ENCODE data around the gene HMCN1.

The HMCN1 gene

GRCh38 chr1:185974367-185975170 lies 240.4 kb downstream of the HMCN1 start:
- no peaks in the 10 kb centered on the region for H3K27me3 ChIP-seq (ENCODE audit: control insufficient read depth, low read length)

DNA sequence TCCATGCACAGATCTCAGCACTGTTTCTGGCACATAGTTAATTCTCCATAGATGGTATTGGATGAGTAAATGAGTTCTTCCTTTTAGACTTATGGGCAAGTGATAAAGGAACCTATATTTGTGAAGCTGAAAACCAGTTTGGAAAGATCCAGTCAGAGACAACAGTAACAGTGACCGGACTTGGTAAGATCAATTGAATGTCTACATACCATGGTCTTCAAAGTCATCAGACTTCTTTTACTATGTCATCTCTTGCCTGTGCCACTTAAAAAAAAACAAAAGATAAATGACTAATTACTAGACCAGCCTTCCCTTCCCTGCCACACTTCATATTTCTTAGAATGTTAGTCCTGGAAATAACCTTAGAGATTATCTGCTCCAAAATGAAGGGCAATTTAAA lies 246.7 kb downstream of the HMCN1 start:
- Histone ChIP-seq H3K79me2 (ENCODE audit: control insufficient read depth, low read length) (no peaks in the 10 kb centered on the region), H3K36me3 (ENCODE audit: control insufficient read depth, low read length) (no peaks in the 10 kb centered on the region), H3K9me3 (ENCODE audit: control insufficient read depth, insufficient read depth, low read length) (no peaks in the 10 kb centered on the region), H3K27ac (ENCODE audit: low read depth, low read length) (no peak overlapping the region), H3K4me3 (ENCODE audit: low read length) (no peak overlapping the region), H3K4me2 (ENCODE audit: low read length) (no peak overlapping the region), H3K27me3 (ENCODE audit: control insufficient read depth, low read length) (no peaks in the 10 kb centered on the region), H3K9me2 (replicated peaks; ENCODE audit: control insufficient read depth, low read length) (no peaks in the 10 kb centered on the region), H3F3A (ENCODE audit: control insufficient read depth, insufficient read depth) (no peaks in the 10 kb centered on the region), H3K4me1 (ENCODE audit: control insufficient read depth, low read length) (no peaks in the 10 kb centered on the region), H4K20me1 (ENCODE audit: control insufficient read depth, insufficient read depth, low read depth, low read length) (no peaks in the 10 kb centered on the region)
- no peak for TF ChIP-seq CTCF (IDR thresholded peaks at IDR 0.05; ENCODE audit: low read depth, low read length, poor library complexity, severe bottlenecking)
- TF ChIP-seq EZH2phosphoT487 (IDR thresholded peaks at IDR 0.05; ENCODE audit: borderline replicate concordance, low read length) = no peak

More at GRCh38 chr1:185974367-185975170, 240.4 kb downstream of the HMCN1 start:
- Histone ChIP-seq H3K9me3 (ENCODE audit: control insufficient read depth, insufficient read depth, low read length) (no peaks in the 10 kb centered on the region), H3K79me2 (ENCODE audit: control insufficient read depth, low read length) (no peaks in the 10 kb centered on the region), H3K27ac (ENCODE audit: low read depth, low read length) (no peak overlapping the region), H3K4me1 (ENCODE audit: control insufficient read depth, low read length) (no peaks in the 10 kb centered on the region), H4K20me1 (ENCODE audit: control insufficient read depth, insufficient read depth, low read depth, low read length) (no peaks in the 10 kb centered on the region), H3K4me3 (ENCODE audit: low read length) (no peak overlapping the region), H3K9me2 (replicated peaks; ENCODE audit: control insufficient read depth, low read length) (no peaks in the 10 kb centered on the region), H3F3A (ENCODE audit: control insufficient read depth, insufficient read depth) (no peaks in the 10 kb centered on the region), H3K4me2 (ENCODE audit: low read length) (no peak overlapping the region), H3K36me3 (ENCODE audit: control insufficient read depth, low read length) (no peaks in the 10 kb centered on the region)
- TF ChIP-seq EZH2phosphoT487 (IDR thresholded peaks at IDR 0.05; ENCODE audit: borderline replicate concordance, low read length) = no peak
- TF ChIP-seq CTCF (IDR thresholded peaks at IDR 0.05; ENCODE audit: low read depth, low read length, poor library complexity, severe bottlenecking) = no peak

GRCh38 chr1:185984113-185984836 lies 250.1 kb downstream of the HMCN1 start:
- Histone ChIP-seq H3K4me3 (ENCODE audit: low read length) (no peak overlapping the region), H3K4me2 (ENCODE audit: low read length) (no peak overlapping the region), H3K4me1 (ENCODE audit: control insufficient read depth, low read length) (no peaks in the 10 kb centered on the region), H3K27ac (ENCODE audit: low read depth, low read length) (no peak overlapping the region), H3K9me3 (ENCODE audit: control insufficient read depth, insufficient read depth, low read length) (no peaks in the 10 kb centered on the region), H3F3A (ENCODE audit: control insufficient read depth, insufficient read depth) (no peaks in the 10 kb centered on the region), H3K9me2 (replicated peaks; ENCODE audit: control insufficient read depth, low read length) (no peaks in the 10 kb centered on the region), H3K27me3 (ENCODE audit: control insufficient read depth, low read length) (no peaks in the 10 kb centered on the region), H3K79me2 (ENCODE audit: control insufficient read depth, low read length) (no peaks in the 10 kb centered on the region), H4K20me1 (ENCODE audit: control insufficient read depth, insufficient read depth, low read depth, low read length) (no peaks in the 10 kb centered on the region), H3K36me3 (ENCODE audit: control insufficient read depth, low read length) (no peaks in the 10 kb centered on the region)
- TF ChIP-seq CTCF (IDR thresholded peaks at IDR 0.05; ENCODE audit: low read depth, low read length, poor library complexity, severe bottlenecking) (no peak), EZH2phosphoT487 (IDR thresholded peaks at IDR 0.05; ENCODE audit: borderline replicate concordance, low read length) (no peak)

Measured in DOHH2 (cell line).